Mesodermal cell (in vitro differentiated cells): ENCODE data around the gene ANKRD13D.
A peak's percentile ranks its signal among the peaks of the same experiment; 100 is the strongest.

ENCODE experiments used
- H3K27ac ChIP-seq: 2 replicates; pipeline ENCODE4 v1.7.0; 2013; ENCODE audit warnings: mild to moderate bottlenecking, low read depth, low read length, moderate library complexity; ENCODE audit not compliant: severe bottlenecking
- H3K36me3 ChIP-seq: 2 replicates; pipeline ENCODE4 v1.7.1; 2013; ENCODE audit warnings: mild to moderate bottlenecking, low read length, moderate library complexity; ENCODE audit not compliant: control insufficient read depth, insufficient read depth
- H3K4me1 ChIP-seq: one replicate; pipeline ENCODE4 v1.7.1; 2013; ENCODE audit warnings: mild to moderate bottlenecking, low read length; ENCODE audit not compliant: insufficient read depth, control insufficient read depth, poor library complexity, severe bottlenecking
- H3K4me3 ChIP-seq: 2 replicates; pipeline ENCODE4 v1.7.0; 2013; ENCODE audit warnings: low read length, control low read depth, mild to moderate bottlenecking; ENCODE audit not compliant: insufficient read depth, poor library complexity, severe bottlenecking; ENCODE audit errors: extremely low read depth
- H3K9me3 ChIP-seq: 2 replicates; pipeline ENCODE4 v1.7.1; 2013; ENCODE audit warnings: mild to moderate bottlenecking, low read length, moderate library complexity; ENCODE audit not compliant: control insufficient read depth
- WGBS, 2 experiments: methylation state at CpG; one replicate each; pipeline ENCODE4 v1.1.5; 2013; ENCODE audit warnings: missing lambda C conversion rate in 2 of 2; ENCODE audit not compliant: insufficient coverage in 2 of 2; 5-methylcytosine and 5-hydroxymethylcytosine counted together

The ANKRD13D gene

DNA sequence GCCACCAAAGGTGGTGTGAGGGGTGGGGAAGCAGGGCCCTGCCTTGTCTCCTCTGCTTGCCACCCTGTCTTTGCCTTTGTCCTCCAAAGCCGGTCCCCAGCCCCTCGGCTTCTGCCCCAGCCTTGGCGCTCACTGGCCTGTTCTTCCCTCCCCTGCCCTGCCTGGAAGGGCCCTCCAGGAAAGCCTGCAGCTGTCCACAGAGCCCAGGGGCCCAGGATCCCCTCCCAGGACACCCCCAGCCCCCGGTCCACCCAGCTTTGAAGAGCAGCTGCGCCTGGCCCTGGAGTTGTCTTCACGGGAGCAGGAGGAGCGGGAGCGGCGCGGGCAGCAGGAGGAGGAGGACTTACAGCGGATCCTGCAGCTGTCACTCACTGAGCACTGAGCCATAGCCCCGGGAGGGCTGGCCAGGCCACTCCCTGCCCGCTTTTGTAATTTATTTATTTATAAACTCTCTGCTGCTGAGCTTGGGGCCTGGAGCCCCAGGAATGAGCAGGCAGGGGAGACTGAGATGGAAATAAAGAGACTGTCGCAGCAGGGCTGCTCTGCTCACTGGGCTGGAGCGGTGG is 12.9 kb downstream of the ANKRD13D start:
- 33 to 36% methylated on average over 10 to 12 of the region's 15 CpGs for WGBS, 2 experiments
- Histone ChIP-seq H3K4me1 (peaks cover 20% of the 10 kb centered on the region), H3K4me3 (peak overlapping the region; percentile 60), H3K27ac (peak overlapping the region; percentile 16), H3K36me3 (peaks cover 46% of the 10 kb centered on the region), H3K9me3 (no peaks in the 10 kb centered on the region)

- Histone ChIP-seq H3K27ac (peak overlapping the region; percentile 23), H3K36me3 (peaks cover 43% of the 10 kb centered on the region), H3K4me1 (peaks cover 20% of the 10 kb centered on the region), H3K4me3 (peak overlapping the region; percentile 60), H3K9me3 (no peaks in the 10 kb centered on the region)
- 21 to 24% methylated on average over 18 to 20 of the region's 23 CpGs for WGBS, 2 experiments
Measured at GRCh38 chr11:67302571-67303131, 13.5 kb downstream of the ANKRD13D start.

DNA sequence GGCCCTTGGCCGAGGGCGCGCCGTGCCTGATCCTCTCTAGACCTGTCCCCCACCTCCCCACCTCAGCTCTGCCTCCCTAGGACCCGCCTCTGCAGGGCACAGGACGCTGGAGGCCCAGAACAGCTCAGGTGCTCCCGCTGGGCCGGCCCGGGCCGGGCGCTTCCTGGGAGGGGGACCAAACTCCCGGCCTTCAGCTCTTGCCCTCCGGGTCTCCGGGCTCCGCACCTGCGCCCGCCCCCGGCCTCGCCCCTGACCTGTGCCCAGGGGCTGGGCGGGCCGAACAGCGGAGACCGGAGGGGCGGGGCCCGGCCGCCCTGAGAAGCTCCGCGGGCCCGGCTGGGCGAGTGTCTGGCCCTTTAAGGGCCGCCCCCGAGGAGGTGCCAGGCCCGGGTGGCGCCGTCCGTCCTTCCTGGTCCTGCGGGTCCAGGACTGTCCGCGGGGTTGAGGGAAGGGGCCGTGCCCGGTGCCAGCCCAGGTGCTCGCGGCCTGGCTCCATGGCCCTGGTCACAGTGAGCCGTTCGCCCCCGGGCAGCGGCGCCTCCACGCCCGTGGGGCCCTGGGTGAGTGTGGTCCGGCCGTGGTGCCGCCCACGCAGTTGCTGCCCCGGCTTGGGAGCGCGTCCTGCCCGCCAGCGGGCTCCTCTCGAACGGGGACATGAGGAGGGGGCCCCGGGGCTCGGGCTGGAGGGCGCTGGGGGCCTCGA is 14.2 kb downstream of the ANKRD13D start, which contains the start of gene SSH3:
TSS of gene SSH3 (plus strand) at position 399 of the 703 bp plus-strand sequence. CDS start at position 495, 96 bp downstream.
- Histone ChIP-seq H3K4me1 (peaks cover 20% of the 10 kb centered on the region), H3K36me3 (peaks cover 41% of the 10 kb centered on the region), H3K27ac (peak within 1 kb of the TSS; percentile 23), H3K4me3 (peak within 1 kb of the TSS; percentile 60), H3K9me3 (no peaks in the 10 kb centered on the region)
- 0 to 1% methylated on average over 52 to 54 of the region's 65 CpGs for WGBS, 2 experiments

- Histone ChIP-seq H3K9me3 (no peaks in the 10 kb centered on the region), H3K4me3 (peak overlapping the region; percentile 60), H3K36me3 (peaks cover 34% of the 10 kb centered on the region), H3K27ac (no peak overlapping the region), H3K4me1 (peaks cover 20% of the 10 kb centered on the region)
- 5 to 6% methylated on average over 24 to 38 of the region's 43 CpGs for WGBS, 2 experiments
Measured at GRCh38 chr11:67303835-67304411, 14.8 kb downstream of the ANKRD13D start.

DNA sequence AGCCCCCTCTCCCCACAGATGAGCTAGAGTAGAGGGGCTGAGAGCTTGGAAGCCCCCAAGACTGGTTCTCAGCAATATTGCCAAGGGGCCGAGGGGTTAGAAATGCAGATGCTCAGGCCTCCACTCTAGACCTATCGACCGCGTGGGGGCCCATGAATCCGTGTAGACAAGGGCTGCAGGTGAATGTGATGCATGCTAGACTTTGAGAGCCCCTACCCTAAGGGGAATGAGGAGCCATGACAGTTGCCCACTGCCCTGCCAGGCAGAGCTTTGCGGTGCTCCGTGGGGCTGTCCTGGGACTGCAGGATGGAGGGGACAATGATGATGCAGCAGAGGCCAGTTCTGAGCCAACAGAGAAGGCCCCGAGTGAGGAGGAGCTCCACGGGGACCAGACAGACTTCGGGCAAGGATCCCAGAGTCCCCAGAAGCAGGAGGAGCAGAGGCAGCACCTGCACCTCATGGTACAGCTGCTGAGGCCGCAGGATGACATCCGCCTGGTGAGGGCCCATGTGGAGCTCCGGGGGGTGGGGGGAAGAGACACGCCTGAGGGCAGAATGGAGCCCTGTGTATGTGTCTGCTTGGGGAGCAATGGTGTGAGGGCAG is 15.5 kb downstream of the ANKRD13D start:
- Histone ChIP-seq H3K4me3 (peak overlapping the region; percentile 60), H3K9me3 (no peaks in the 10 kb centered on the region), H3K4me1 (peaks cover 20% of the 10 kb centered on the region), H3K27ac (no peak overlapping the region), H3K36me3 (peaks cover 28% of the 10 kb centered on the region)
- WGBS, 2 experiments: 85 to 88% methylated on average over 13 to 14 of the region's 14 CpGs

DNA sequence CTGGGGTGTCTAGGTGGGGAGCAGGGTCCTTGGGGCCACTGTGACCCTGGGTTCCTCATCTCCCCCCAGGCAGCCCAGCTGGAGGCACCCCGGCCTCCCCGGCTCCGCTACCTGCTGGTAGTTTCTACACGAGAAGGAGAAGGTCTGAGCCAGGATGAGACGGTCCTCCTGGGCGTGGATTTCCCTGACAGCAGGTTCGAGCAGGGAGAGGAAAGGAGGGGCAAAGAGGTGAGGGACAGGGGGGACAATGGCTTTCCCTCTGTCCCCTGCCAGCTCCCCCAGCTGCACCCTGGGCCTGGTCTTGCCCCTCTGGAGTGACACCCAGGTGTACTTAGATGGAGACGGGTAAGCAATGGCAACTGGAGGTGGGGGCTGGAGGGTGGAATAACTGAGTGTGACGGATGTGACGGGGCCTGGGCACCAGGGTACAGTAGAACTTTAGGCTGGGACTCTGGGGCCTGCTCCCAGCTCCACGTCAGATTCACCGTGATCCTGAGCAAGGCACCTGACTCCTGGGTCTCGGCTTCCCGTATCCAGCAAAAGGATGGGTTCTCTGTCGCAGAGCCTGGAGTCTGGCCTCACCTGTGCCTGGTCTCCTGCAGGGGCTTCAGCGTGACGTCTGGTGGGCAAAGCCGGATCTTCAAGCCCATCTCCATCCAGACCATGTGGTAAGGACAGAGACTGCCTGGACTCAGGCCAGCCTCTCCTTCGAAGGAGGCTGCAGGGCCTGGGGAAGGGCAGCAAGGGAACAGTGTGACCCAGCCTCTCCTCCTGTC is 17.9 kb downstream of the ANKRD13D start:
- no peak overlapping the region for H3K4me3 ChIP-seq
- H3K36me3 ChIP-seq: peaks cover 10% of the 10 kb centered on the region
- WGBS, 2 experiments: 94 to 95% methylated on average over 18 to 19 of the region's 19 CpGs
- H3K9me3 ChIP-seq: no peaks in the 10 kb centered on the region
- no peak overlapping the region for H3K27ac ChIP-seq
- peaks cover 14% of the 10 kb centered on the region for H3K4me1 ChIP-seq

DNA sequence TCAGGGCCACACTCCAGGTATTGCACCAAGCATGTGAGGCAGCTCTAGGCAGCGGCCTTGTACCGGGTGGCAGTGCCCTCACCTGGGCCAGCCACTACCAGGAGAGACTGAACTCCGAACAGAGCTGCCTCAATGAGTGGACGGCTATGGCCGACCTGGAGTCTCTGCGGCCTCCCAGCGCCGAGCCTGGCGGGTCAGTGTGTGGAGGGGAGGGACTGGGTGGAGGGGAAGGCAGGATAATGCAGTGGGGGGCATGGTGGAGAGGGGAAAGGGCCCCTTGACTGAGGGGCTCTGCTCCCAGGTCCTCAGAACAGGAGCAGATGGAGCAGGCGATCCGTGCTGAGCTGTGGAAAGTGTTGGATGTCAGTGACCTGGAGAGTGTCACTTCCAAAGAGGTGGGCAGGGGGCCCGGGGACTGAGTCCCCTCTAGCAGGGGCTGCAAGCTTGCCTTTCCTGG is 18.5 kb downstream of the ANKRD13D start:
- Histone ChIP-seq H3K36me3 (peaks cover 4% of the 10 kb centered on the region), H3K27ac (no peak overlapping the region), H3K9me3 (no peaks in the 10 kb centered on the region), H3K4me1 (peaks cover 8% of the 10 kb centered on the region), H3K4me3 (no peak overlapping the region)
- 93 to 97% methylated on average over 9 to 12 of the region's 12 CpGs for WGBS, 2 experiments

DNA sequence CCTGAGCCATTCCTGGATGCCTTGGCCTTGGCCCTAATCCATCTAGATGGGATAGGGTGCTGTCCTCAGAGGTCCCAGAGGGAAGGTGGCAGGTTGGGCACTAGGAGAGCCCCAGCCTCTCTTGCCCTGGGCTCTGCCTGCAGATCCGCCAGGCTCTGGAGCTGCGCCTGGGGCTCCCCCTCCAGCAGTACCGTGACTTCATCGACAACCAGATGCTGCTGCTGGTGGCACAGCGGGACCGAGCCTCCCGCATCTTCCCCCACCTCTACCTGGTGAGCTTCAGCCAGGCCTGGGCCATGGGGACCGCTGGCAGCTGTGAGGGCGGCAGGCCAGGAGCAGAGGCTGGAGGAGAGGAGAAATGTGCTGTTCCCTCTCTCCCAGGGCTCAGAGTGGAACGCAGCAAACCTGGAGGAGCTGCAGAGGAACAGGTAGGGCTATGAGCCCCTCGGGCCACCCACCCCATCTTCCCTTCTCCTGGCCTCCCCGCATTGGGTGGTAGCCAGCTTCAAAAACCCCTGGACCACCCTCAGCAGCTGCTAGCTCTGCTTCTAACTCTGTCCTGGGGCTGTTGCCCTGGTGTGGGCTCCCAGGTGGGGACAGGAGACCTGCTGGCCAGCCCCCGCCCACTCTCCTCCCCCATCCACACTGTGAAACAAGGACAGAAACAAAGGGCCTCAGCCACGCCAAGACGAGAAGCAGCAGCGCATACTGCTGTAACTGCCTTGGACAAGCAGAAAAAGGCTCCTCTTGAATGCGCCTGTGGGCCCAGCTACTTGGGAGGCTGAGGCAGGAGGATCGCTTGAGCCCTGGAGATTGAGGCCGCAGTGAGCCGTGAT is 19.1 kb downstream of the ANKRD13D start:
- Histone ChIP-seq H3K4me1 (peaks cover under 1% of the 10 kb centered on the region), H3K27ac (no peak overlapping the region), H3K9me3 (no peaks in the 10 kb centered on the region), H3K36me3 (peaks cover 4% of the 10 kb centered on the region), H3K4me3 (no peak overlapping the region)
- WGBS, 2 experiments: 89 to 94% methylated on average over 11 to 14 of the region's 20 CpGs

DNA sequence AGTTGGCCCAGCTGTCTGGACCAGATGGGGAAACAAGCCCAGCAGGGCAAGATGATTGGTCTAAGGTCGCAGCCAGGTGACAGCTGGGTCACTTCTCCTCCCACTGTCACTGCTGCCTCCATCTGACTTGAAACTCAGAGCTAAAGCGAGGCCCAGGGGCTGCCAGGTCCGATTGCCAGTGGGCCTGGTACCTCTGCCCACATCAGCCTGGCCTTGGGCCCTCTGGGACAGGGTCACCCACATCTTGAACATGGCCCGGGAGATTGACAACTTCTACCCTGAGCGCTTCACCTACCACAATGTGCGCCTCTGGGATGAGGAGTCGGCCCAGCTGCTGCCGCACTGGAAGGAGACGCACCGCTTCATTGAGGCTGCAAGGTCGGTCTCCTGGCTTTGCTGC is 20.1 kb downstream of the ANKRD13D start:
- H3K27ac ChIP-seq: no peak overlapping the region
- H3K36me3 ChIP-seq: peaks cover 4% of the 10 kb centered on the region
- WGBS, 2 experiments: 94 to 97% methylated on average over 10 to 11 of the region's 11 CpGs
- no peak overlapping the region for H3K4me3 ChIP-seq
- no peaks in the 10 kb centered on the region for H3K4me1 ChIP-seq
- no peaks in the 10 kb centered on the region for H3K9me3 ChIP-seq
